Myocyte (in vitro differentiated cells): ENCODE measurements around the gene SMPD4. TPM values are rescaled to one million over a fixed set of nuclear protein-coding genes. Genes with fewer than 3 reads are reported as not detected.
"Not testable (repeated sequence)": the region's sequence is repeated elsewhere in the genome, so short reads cannot be mapped to it uniquely, and the experiment has no call there.

Source experiments
- DNase-seq: peaks from one replicate; pipeline ENCODE4 v3.0.0-alpha.2; 2012; ENCODE audit warnings: low read depth
- total RNA-seq: library from RNA; depleted of rRNA; stranded (reverse); fragments of >200 nt; gene quantifications from 2 replicates; pipeline ENCODE4 v1.2.3, GENCODE V29; 2014

SMPD4 gene
- total RNA-seq, 1 donor from 2014 or later, result 19.0 TPM

- not testable (repeated sequence) for DNase-seq
Observed at GRCh38 chr2:130187859-130188792, 6.7 kb upstream of the SMPD4 start.

- no peak for DNase-seq
Observed at GRCh38 chr2:130187268-130187667, 5.9 kb upstream of the SMPD4 start.

- no peak for DNase-seq
Observed at GRCh38 chr2:130186391-130186790, 5.0 kb upstream of the SMPD4 start.

- DNase-seq, result no peak
Observed at GRCh38 chr2:130185896-130186295, 4.5 kb upstream of the SMPD4 start.

- DNase-seq, result no peak
Observed at GRCh38 chr2:130185436-130185835, 4.0 kb upstream of the SMPD4 start.

- no peak for DNase-seq
Observed at GRCh38 chr2:130183512-130184373, 2.3 kb upstream of the SMPD4 start.

GRCh38 chr2:130182826-130183511, 1.6 kb upstream of the SMPD4 start:
- DNase-seq, result not testable (repeated sequence)

- DNase-seq, result peak; percentile 83
Observed at GRCh38 chr2:130181880-130182682, 679 bp upstream of the SMPD4 start, which contains the start of gene MZT2B. Gene MZT2B, plus strand, starts transcription at chr2:130182262. Its CDS starts 21 bp downstream, at chr2:130182283.

GRCh38 chr2:130180404-130181324, 738 bp downstream of the SMPD4 start:
- not testable (repeated sequence) for DNase-seq

GRCh38 chr2:130174866-130175265, 6.5 kb downstream of the SMPD4 start:
- DNase-seq, result not testable (repeated sequence)

GRCh38 chr2:130169896-130170295, 11.5 kb downstream of the SMPD4 start:
- DNase-seq, result no peak

- not testable (repeated sequence) for DNase-seq
Observed at GRCh38 chr2:130169163-130169562, 12.2 kb downstream of the SMPD4 start.

GRCh38 chr2:130166611-130167010, 14.8 kb downstream of the SMPD4 start:
- DNase-seq, result not testable (repeated sequence)

- DNase-seq, result no peak
Observed at GRCh38 chr2:130165293-130166016, 15.9 kb downstream of the SMPD4 start.

- no peak for DNase-seq
Observed at GRCh38 chr2:130162968-130163367, 18.4 kb downstream of the SMPD4 start.

- not testable (repeated sequence) for DNase-seq
Observed at GRCh38 chr2:130162486-130162885, 18.9 kb downstream of the SMPD4 start.

- DNase-seq, result not testable (repeated sequence)
Observed at GRCh38 chr2:130160838-130161705, 20.3 kb downstream of the SMPD4 start.
